Mucosa of descending colon (tissue), 3 donors: Measurements from ENCODE around the gene PCF11. TPM values are rescaled to one million over a fixed set of nuclear protein-coding genes. Genes with fewer than 3 reads are reported as not detected.

Experiments
- ATAC-seq: fragments of 200-7000 bp; cut with Tn5 transposase; one replicate; pipeline ENCODE4 v1.9.1; 2020; ENCODE audit warnings: mild to moderate bottlenecking, moderate library complexity
- DNase-seq, 3 donors: peaks; one replicate each; pipeline ENCODE4 v3.0.0-alpha.2; 2020
- H3K36me3 ChIP-seq: fragments of 200-600 bp; one replicate; pipeline ENCODE4 v1.8.0; 2021; ENCODE audit warnings: low read depth, mild to moderate bottlenecking
- H3K4me1 ChIP-seq: fragments of 200-600 bp; one replicate; pipeline ENCODE4 v1.8.0; 2021; ENCODE audit warnings: low read depth, mild to moderate bottlenecking
- H3K4me3 ChIP-seq: fragments of 200-600 bp; one replicate; pipeline ENCODE4 v1.8.0; 2021; ENCODE audit warnings: mild to moderate bottlenecking
- H3K9me3 ChIP-seq: fragments of 200-600 bp; one replicate; pipeline ENCODE4 v1.8.0; 2021; ENCODE audit warnings: mild to moderate bottlenecking
- intact Hi-C, 2 donors: fragments of 100-400 bp; cut with DNase I in 1 of 2; cut with micrococcal nuclease in 1 of 2; formaldehyde crosslinking; loops; one replicate each; pipeline versions ENCODE4 v1.11.0 to v1.11.1; 2022; cut with DNase I, micrococcal nuclease
- total RNA-seq, 3 donors: library from RNA; stranded (reverse); fragmentation: NEBNext Ultra II Directional in 2 of 3; extraction: Animal tissue kit (Norgen Biotek cat#: 25700) in 2 of 3; gene quantifications; one replicate each; pipeline versions ENCODE4 v1.2.1 to v1.2.4, GENCODE V29; 2021 to 2023
- TF ChIP-seq, protein P1 (sequence below): fragments of 200-600 bp; IDR thresholded peaks from one replicate; pipeline ENCODE4 v1.8.0; 2022; ENCODE audit warnings: antibody characterized with exemption, mild to moderate bottlenecking
- donor health status: DM: no; HTN: no; CAD: no; lungs with moderate emphysema.
- donor health status: DM: no; HTN: no; CAD: no.
- donor health status: DM: no; HTN: yes; CAD: no.

PCF11 gene
- total RNA-seq, 3 donors from 2014 or later: 57.2 to 60.5 (median 58.7) TPM

DNA sequence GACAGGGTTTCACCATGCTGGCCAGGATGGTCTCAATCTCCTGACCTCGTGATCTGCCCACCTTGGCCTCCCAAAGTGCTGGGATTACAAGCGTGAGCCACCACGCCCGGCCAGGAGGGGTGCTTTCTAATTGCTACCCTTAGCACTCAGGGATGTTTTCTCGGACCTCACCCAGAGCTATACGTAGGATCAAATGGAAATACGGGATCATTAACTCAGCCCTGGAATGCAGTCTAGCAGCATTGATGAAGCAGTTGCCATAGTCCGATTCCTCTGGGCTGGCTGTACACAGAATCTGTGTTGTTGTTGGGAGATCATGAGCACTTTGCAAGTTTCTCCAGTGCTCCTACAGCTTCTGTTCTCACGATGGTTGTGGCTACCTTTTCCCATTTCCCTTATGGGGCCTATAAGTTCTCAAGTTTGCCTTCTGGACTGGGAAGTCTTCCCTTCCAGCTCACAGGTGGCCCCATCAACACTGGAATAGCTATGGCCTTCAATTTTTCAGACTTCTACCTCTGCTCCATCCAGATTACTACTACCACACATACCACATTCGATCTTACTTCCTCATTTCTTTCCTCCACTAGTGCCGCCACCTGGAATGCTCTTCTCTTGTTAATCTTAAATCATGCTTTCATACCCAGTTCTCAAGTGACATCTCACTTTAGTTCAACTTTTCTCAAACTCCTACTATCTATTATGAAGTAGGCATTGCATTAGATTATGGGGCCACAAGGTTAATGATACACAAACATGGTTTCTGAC, 16.1 kb upstream of the PCF11 start:
- no peaks in the 10 kb centered on the region for H3K9me3 ChIP-seq
- DNase-seq: no peak
- TF ChIP-seq, protein P1, sequence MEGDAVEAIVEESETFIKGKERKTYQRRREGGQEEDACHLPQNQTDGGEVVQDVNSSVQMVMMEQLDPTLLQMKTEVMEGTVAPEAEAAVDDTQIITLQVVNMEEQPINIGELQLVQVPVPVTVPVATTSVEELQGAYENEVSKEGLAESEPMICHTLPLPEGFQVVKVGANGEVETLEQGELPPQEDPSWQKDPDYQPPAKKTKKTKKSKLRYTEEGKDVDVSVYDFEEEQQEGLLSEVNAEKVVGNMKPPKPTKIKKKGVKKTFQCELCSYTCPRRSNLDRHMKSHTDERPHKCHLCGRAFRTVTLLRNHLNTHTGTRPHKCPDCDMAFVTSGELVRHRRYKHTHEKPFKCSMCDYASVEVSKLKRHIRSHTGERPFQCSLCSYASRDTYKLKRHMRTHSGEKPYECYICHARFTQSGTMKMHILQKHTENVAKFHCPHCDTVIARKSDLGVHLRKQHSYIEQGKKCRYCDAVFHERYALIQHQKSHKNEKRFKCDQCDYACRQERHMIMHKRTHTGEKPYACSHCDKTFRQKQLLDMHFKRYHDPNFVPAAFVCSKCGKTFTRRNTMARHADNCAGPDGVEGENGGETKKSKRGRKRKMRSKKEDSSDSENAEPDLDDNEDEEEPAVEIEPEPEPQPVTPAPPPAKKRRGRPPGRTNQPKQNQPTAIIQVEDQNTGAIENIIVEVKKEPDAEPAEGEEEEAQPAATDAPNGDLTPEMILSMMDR: no peak
- ATAC-seq: no peak
- no peak overlapping the region for H3K4me3 ChIP-seq
- intact Hi-C loops: no loop called here
- H3K4me1 ChIP-seq: no peaks in the 10 kb centered on the region
- no peaks in the 10 kb centered on the region for H3K36me3 ChIP-seq

DNA sequence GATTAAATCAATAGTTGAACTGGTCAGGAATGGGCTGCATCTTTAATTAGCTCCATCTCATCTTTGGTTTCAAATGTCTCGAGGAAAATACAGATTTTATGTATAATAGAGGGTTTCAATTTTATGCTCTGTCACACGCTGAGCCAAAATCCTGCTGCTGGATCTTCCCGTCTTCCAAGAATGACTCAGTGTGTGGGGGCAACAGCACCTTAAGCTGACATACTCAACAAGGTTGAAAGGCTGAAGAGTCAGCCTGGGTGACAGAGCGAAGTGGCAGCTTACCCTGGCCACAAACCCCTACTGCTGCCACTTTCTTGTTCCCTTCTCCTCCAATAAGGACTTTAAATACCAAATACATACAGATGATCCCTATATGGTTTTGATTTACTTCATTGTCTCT, 9.0 kb upstream of the PCF11 start:
- Histone ChIP-seq H3K4me3 (no peak overlapping the region), H3K9me3 (no peaks in the 10 kb centered on the region), H3K4me1 (no peaks in the 10 kb centered on the region), H3K36me3 (no peaks in the 10 kb centered on the region)
- DNase-seq (no peak), ATAC-seq (no peak)
- intact Hi-C loops: no loop called here
- TF ChIP-seq, protein P1: no peak

DNA sequence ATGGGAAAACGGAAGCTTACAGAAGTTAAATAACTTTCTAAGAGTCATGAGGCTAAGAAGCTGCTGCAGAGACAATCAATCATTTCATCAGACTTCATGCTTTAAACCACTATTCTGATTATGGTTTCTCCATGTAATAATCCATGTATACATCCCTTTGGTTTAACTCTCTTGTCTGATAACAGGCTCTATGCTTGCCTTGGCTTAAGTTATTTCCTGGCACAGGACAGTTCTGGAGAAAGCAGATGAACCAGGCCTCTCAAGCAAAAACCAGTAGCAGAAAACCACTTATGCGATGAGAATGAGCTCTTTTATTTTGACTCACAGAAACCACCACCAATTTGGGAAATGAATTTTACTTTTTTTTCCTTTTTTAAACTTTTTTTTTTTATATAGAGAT, 6.5 kb upstream of the PCF11 start:
- TF ChIP-seq, protein P1: no peak
- H3K4me1 ChIP-seq: no peaks in the 10 kb centered on the region
- no peak overlapping the region for H3K4me3 ChIP-seq
- H3K9me3 ChIP-seq: no peaks in the 10 kb centered on the region
- DNase-seq (no peak), ATAC-seq (no peak)
- H3K36me3 ChIP-seq: no peaks in the 10 kb centered on the region
- intact Hi-C loops: no loop called here

DNA sequence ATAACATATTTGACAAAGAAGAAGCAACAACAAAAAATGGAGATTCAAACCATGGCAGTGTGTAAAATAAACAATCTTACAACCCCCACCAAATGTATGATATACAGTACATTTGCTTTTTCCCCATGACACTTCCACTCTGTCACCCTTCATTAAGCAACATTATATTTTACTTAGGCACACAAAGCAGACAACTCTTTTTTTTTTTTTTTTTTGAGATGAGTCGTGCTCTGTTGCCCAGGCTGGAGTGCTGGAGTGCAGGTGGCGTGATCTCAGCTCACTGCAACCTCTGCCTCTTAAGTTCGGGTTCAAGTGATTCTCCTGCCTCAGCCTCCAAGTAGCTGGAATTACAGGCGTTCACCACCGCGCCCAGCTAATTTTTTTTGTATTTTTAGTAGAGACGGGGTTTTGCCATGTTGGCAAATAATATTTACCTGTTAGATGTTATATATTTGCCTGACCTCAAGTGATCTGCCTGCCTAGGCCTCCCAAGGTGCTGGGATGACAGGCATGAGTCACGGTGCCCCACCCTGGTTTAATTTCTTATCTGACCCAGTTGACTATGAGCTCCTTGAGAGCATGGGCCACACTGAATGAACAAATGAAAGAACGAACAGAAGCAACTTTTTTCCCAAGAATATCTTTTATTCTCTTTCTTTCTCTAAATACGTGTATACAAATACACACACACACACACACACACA, 5.5 kb upstream of the PCF11 start:
- H3K4me1 ChIP-seq: no peaks in the 10 kb centered on the region
- DNase-seq (peak in 2 of 3 donors; percentile 61 to 79), ATAC-seq (peak; percentile 62)
- H3K4me3 ChIP-seq: no peak overlapping the region
- no peaks in the 10 kb centered on the region for H3K36me3 ChIP-seq
- intact Hi-C loops: no loop called here
- no peaks in the 10 kb centered on the region for H3K9me3 ChIP-seq
- TF ChIP-seq, protein P1: no peak

DNA sequence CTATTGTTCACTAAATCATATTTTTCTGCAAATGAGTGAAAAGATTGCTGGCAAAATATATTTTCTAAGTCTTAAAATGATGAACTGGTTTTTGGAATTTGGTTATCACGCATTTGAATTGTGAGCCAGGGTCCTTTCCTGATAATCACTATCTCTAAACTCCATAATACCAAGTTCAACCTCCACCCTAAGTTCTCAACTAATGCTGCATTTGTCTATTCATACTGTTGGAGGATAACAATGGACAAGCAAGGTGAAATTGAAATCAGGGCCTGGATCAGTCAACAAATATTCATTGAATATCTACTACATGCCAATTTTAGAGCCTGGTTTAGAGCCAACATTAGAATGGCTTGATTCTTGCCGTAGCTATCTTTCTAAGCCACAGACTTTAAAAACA, 4.7 kb upstream of the PCF11 start:
- Histone ChIP-seq H3K4me3 (no peak overlapping the region), H3K9me3 (no peaks in the 10 kb centered on the region), H3K36me3 (no peaks in the 10 kb centered on the region), H3K4me1 (no peaks in the 10 kb centered on the region)
- TF ChIP-seq, protein P1: no peak
- intact Hi-C loops: no loop called here
- no peak for DNase-seq
- no peak for ATAC-seq
